ENCODE measurements around the gene TNFAIP8L2.
A peak's percentile ranks its signal among the peaks of the same experiment; 100 is the strongest.
"Not testable (repeated sequence)": the region's sequence is repeated elsewhere in the genome, so short reads cannot be mapped to it uniquely, and the experiment has no call there.

The TNFAIP8L2 gene

GRCh38 chr1:151193304-151193703, 36.9 kb downstream of the TNFAIP8L2 start:
- no peak for DNase-seq

GRCh38 chr1:151193856-151194255, 37.4 kb downstream of the TNFAIP8L2 start:
- DNase-seq = no peak

- not testable (repeated sequence) for DNase-seq
Observed at GRCh38 chr1:151194894-151195594, 38.6 kb downstream of the TNFAIP8L2 start.

- DNase-seq = peak; percentile 31
Observed at GRCh38 chr1:151196292-151196800, 39.9 kb downstream of the TNFAIP8L2 start.

- no peak for DNase-seq
Observed at GRCh38 chr1:151197863-151198253, 41.4 kb downstream of the TNFAIP8L2 start.

- DNase-seq = peak; percentile 99
Observed at GRCh38 chr1:151198254-151199127, 42.0 kb downstream of the TNFAIP8L2 start, which contains the start of gene PIP5K1A. Gene PIP5K1A, plus strand, starts transcription at chr1:151198552. Its CDS starts 445 bp downstream, at chr1:151198997.

GRCh38 chr1:151199873-151200581, 43.6 kb downstream of the TNFAIP8L2 start:
- DNase-seq = no peak

GRCh38 chr1:151205381-151205965, 49.0 kb downstream of the TNFAIP8L2 start:
- not testable (repeated sequence) for DNase-seq
